HG03196 (cell line): ENCODE measurements around the gene AOX1.
"Not testable (repeated sequence)": the region's sequence is repeated elsewhere in the genome, so short reads cannot be mapped to it uniquely, and the experiment has no call there.

Experiments used
- ATAC-seq: cut with Tn5 transposase; IDR thresholded peaks from one replicate; pipeline ENCODE4 v1.9.1; 2021; ENCODE audit not compliant: unreplicated experiment

AOX1 gene

DNA sequence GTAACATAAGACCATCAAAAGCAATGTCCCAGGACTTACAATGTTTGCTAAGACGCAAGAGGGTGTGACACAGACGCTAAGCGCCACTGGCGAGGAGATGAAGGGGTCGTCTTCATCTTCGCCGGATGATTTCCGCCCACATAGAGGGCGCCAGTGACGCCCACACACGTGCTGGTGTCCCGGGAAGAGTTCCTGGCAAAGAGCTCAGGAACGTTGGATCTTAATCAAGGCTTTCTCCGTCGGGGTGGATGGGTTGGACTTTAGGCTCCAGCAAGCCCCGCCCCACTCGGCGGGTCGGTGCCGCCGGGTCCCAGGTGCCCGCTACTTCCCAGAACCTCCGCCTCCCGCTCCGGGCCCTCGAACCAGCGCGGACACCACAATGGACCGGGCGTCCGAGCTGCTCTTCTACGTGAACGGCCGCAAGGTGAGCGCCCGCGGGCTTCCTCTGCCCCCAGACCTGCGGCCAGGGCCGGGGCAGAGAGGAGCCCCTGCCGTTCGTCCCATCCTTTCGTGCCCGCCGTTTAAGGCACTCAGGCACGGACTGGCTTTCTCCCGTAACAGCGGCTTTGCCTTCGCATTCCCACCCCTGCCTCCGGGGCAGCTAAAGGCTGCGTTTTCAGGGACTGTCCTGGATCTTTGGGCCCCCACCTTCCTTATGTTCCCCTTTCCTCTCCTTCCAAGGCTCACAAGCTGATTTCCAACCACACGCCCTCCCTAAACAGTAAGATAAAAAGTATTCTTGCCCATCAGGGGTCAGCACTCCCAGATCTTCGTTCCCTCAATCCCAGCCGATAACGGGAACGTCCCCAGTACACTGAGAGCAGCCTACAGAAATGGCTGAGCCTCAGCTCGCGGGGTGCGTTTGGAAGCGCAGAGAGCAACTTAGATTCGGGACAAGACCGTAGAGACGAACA, at the start of gene AOX1:
TSS of gene AOX1 (plus strand) at position 285 of the 914 bp plus-strand sequence. CDS start at position 380, 95 bp downstream.
- no peak for ATAC-seq

- ATAC-seq = no peak
Observed at GRCh38 chr2:200538139-200538538, 47.7 kb upstream of the AOX1 start.

- ATAC-seq = no peak
Observed at GRCh38 chr2:200540793-200541192, 45.0 kb upstream of the AOX1 start.

GRCh38 chr2:200566596-200566995, 19.2 kb upstream of the AOX1 start:
- ATAC-seq = not testable (repeated sequence)

- ATAC-seq = no peak
Observed at GRCh38 chr2:200567932-200568331, 17.9 kb upstream of the AOX1 start.

GRCh38 chr2:200575957-200576356, 9.9 kb upstream of the AOX1 start:
- ATAC-seq = no peak

- no peak for ATAC-seq
Observed at GRCh38 chr2:200577027-200577426, 8.8 kb upstream of the AOX1 start.

- ATAC-seq = no peak
Observed at GRCh38 chr2:200578778-200579177, 7.0 kb upstream of the AOX1 start.

GRCh38 chr2:200584639-200585038, 1.2 kb upstream of the AOX1 start:
- no peak for ATAC-seq

DNA sequence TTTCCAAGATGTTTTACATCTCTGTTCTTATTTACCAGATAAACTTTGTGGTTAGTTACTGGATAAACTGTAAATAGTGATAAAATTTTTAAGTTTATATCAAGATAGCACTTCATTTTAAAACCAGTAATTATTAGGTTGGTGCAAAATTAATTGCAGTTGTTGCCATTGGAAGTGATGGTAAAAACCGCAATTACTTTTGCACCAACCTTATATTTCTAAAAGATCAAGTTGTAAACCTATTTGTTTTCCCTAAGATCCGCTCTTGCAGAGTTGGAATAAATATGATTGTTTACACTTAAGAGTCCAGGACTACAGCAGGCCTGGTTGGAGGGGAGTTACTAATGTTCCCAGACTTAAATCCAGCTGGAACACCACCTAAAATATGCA, 479 bp upstream of the AOX1 start:
- no peak for ATAC-seq

DNA sequence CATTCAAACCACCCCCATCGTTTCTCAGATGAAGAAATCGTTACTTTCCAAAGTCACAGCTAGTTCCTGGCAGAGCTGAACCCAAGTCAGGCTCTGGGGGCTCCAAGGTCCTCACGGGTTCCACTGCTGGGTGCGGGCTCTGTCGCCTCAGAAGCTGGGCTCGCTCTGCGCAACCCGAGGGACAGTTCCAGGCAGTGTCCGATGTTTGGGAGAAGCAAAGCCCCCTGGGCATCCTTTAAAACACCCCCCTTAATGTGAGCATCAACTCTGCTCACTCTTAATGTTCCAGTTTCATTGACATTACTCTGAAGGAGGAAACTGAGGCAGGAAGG, 796 bp downstream of the AOX1 start:
- no peak for ATAC-seq

DNA sequence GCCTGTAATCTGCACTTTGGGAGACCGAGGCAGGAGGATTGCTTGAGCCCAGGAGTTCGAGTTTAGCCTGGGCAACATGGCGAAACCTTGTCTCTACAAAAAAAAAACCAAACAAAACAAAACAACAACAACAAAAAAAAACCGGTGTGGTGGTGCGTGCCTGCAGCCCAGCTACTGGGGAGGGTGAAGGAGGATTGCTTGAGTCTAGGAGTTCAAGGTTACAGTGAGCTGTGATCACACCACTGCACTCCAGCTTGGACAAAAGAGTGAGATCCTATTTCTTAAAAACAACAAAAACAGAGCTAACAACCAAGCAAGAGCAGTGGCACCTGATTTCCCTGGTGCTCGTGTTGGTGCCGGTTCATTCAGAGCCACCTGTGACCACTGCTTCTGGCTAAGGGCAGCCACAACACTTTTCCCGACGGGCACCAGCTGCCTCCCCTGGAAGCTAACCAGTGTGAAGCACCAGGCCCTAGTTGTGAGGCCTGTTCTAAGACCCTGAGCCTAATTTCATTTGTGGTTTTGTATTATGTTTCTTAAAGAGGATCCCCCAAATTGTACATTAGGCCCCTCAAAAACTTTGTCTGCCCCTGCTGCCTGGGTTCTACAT, 1.3 kb downstream of the AOX1 start:
- ATAC-seq = no peak

DNA sequence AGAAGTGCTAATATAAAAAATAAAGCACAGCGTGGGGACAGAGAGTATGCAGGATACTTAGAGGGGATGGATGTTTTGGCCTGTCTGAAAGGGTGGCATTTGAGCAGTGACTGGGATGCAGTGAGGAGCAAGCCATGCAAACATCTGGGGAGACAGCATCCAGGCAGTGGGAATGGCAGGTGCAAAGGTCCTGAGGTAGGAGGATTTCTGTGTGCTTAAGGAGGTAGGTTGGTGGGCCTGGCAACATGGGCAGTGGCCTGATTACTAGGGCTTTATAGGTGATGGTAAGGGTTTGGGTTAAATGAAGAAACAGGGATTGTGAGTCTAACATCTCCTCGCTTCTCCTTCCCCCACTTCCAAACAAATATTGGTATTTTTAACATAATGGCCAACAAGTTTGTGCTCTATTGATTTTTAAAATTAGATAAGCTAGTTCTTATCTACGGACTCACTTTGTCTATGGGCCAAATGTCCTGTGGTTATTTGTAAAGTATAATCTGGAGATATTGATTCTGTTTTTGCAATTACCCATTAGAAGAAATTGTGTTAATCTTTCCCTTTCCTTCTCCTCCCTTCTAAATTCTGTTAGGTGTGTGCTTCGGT, 2.4 kb downstream of the AOX1 start:
- ATAC-seq = no peak

DNA sequence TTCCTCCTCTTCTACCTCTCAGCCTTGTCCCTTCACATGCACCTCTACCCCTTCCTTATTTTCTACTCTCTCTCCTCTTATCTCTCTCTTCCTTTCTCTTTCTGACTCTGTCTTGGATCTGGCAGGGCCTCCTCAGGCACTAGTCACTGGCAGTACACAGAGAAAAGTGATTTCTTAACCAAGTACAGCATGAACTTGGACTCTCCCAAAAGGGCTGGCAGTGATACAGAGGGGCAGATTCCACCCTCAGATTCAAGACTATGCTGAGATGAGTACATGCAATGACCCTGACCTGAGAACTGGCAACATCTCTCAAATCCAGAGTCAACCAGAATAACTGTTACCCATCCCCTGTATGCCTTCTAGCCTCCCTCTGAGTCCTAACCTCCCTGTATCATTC, 4.3 kb downstream of the AOX1 start:
- ATAC-seq = no peak

- ATAC-seq = no peak
Observed at GRCh38 chr2:200591308-200591707, 5.5 kb downstream of the AOX1 start.

DNA sequence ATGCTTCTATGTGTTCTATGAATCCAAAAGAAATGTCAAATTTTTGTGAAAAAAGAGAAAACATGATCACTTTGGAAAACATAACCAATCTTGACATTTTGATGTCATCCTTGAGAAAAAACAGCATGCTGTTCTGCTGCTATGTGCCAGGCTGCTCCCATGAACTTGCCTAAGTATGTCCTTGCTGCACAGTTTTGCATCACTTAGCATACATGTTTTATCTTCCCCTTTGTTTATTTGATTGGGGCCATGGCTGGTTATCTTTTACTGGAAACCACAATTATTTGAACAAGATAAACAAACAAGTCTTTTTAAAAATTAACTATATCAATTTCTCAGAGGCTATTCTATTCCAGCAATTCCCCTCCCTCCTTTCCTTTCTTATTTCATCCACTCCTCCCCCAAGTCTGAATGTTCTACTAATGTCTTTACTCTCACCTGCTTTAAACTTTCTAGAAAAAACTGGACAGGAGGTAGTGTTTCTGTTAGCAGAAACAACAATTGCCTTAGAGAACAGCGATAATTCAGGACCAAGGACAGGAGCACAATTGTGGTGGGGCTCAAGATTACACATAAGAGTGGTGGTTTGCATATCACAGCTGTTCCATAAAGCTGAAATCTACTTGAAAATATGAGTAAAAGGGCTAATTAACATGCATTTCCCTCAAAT, 6.7 kb downstream of the AOX1 start:
- ATAC-seq = no peak

DNA sequence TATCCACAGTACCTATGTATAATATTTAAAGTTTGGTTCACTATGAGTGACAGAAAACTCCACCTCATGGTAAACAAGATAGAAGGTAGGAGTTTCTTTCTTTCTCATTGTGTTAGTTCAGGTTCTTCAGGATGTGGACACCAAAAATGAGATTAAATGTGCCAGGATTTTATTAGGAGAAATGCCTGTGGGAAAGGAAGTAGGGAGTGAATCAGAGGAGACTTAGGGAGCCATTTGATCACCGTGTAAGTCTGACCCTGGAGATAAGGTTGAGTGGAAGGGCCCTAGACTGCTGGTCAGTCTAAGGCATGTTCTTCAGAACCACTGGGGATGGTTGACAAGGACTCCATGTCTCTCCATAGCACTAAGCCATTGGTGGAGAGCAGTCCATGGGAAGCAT, 8.1 kb downstream of the AOX1 start:
- no peak for ATAC-seq

- no peak for ATAC-seq
Observed at GRCh38 chr2:200595913-200596312, 10.1 kb downstream of the AOX1 start.

GRCh38 chr2:200596774-200597570, 11.2 kb downstream of the AOX1 start:
- no peak for ATAC-seq

GRCh38 chr2:200599206-200599605, 13.4 kb downstream of the AOX1 start:
- no peak for ATAC-seq
